Measurements from ENCODE around the gene CRTC3. TPM values are rescaled to one million over a fixed set of nuclear protein-coding genes. Genes with fewer than 3 reads are reported as not detected.

Gene CRTC3
- total RNA-seq (2016; rRNA removed; fragmentation: Illumina TruSeq; extraction: Trizol) (6.0 and 8.4 TPM in 2 replicates), polyA plus RNA-seq (2011; rRNA removed) (11.8 and 13.9 TPM in 2 replicates), polyA minus RNA-seq (2011; rRNA and poly(A)+ RNA removed; ENCODE audit: low replicate concordance) (15.8 and 105 TPM in 2 replicates), Bru-seq, nascent RNA (percentile 58 among the genes with signal in this experiment), BruChase-seq, experiment 1, labeled RNA remaining after a 6-hour chase (percentile 62 among the genes with signal in this experiment), BruChase-seq, experiment 2, labeled RNA remaining after a 2-hour chase (percentile 60 among the genes with signal in this experiment)
- total RNA-seq (2016; cell fraction: cytosol; rRNA removed; fragmentation: Illumina TruSeq; extraction: Trizol; ENCODE audit: low read depth) = 3.5 and 4.1 TPM in 2 replicates
- total RNA-seq (2016; cell fraction: insoluble cytoplasmic fraction; rRNA removed; fragmentation: Illumina TruSeq; extraction: Trizol) = 5.5 and 7.9 TPM in 2 replicates
- total RNA-seq (2016; cell fraction: membrane; rRNA removed; fragmentation: Illumina TruSeq; extraction: Trizol) = 8.5 and 9.1 TPM in 2 replicates
- 11.9 and 14.9 TPM in 2 replicates for total RNA-seq (2016; cell fraction: nucleus; rRNA removed; fragmentation: Illumina TruSeq; extraction: Trizol)
- polyA plus RNA-seq (2011; cell fraction: cytosol; rRNA removed) = 5.2 and 6.7 TPM in 2 replicates
- polyA plus RNA-seq (2011; cell fraction: nucleus; rRNA removed) = 13.4 and 13.8 TPM in 2 replicates
- 8.8 and 10.8 TPM in 2 replicates for polyA plus RNA-seq (2012)
- polyA plus RNA-seq (2016; cell fraction: cytosol; fragmentation: Illumina TruSeq; extraction: Trizol; ENCODE audit: low read depth) = 3.4 and 3.6 TPM in 2 replicates
- polyA plus RNA-seq (2016; cell fraction: insoluble cytoplasmic fraction; fragmentation: Illumina TruSeq; extraction: Trizol; ENCODE audit: low read depth) = 5.0 and 8.1 TPM in 2 replicates
- 5.3 and 5.6 TPM in 2 replicates for polyA plus RNA-seq (2016; cell fraction: membrane; fragmentation: Illumina TruSeq; extraction: Trizol; ENCODE audit: low read depth)
- 17.9 and 22.1 TPM in 2 replicates for polyA plus RNA-seq (2016; cell fraction: nucleus; fragmentation: Illumina TruSeq; extraction: Trizol; ENCODE audit: insufficient read depth, low read depth)
- polyA minus RNA-seq (2011; cell fraction: cytosol; rRNA and poly(A)+ RNA removed) = 7.3 and 8.0 TPM in 2 replicates
- polyA minus RNA-seq (2011; cell fraction: nucleus; rRNA and poly(A)+ RNA removed) = 15.8 and 20.6 TPM in 2 replicates
- long read RNA-seq, experiment 1, partial matches to known transcripts = 0 of 6 reads
- long read RNA-seq, experiment 1, other reads (novel, unspliced or antisense) = 6 of 6 reads
- long read RNA-seq, experiment 2, full-length matches to known transcripts = 12 of 31 reads
- long read RNA-seq, experiment 2, partial matches to known transcripts = 1 of 31 reads
- long read RNA-seq, experiment 2, other reads (novel, unspliced or antisense) = 18 of 31 reads

DNA sequence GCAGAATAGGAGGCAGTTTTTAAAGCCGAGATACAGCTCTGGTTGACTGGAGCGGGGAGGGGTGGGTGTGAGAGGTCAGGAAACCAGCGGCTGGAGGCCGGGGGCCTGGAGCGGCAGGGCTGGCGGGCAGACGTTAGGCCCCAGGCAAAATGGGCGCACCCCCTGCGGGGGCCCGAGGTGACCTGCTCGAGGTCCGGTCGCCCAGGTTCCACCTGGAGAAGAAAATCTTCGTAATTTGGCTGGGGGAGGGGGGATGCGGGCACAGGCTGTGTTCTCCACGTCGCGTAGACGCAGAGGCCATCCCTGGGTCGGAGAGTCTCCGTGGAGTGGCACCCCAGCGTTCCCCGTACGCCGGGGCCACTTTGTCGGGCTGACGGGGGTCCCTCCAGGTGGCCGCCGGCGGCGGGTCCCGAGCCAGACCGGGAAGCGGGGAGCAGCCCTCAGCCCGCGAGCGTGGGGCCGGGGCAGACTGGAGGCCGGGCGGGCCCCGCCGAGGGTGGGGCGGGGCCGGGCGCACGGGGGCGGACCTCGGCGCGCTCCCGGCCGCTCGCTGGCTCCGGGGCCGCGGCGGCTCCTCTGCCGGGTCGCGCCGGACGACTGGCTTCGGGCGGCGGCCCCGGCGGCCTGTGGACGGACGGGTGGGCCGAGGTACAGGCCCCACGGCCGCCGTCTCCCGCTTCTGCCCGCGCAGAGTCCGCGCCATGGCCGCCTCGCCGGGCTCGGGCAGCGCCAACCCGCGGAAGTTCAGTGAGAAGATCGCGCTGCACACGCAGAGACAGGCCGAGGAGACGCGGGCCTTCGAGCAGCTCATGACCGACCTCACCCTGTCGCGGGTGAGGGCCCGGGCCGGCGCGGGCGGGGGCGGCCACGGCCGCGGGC is at the start of gene CRTC3:
Gene CRTC3 (plus strand): TSS at position 553 of the 879 bp plus-strand sequence. CDS start 149 bp downstream, at position 702.
- Histone ChIP-seq H3K27ac (ENCODE audit: extremely low read length, insufficient read depth, low read length) (peak within 1 kb of the TSS; percentile 51), H3K79me2 (ENCODE audit: insufficient read depth, low read length) (peaks cover 15% of the 10 kb centered on the region), H3K4me2 (ENCODE audit: low read depth, low read length) (peak within 1 kb of the TSS; percentile 97), H3K9ac (ENCODE audit: insufficient read depth, low read depth, low read length) (peak within 1 kb of the TSS; percentile 78), H3K4me1 (ENCODE audit: insufficient read depth, low read length) (peaks cover 31% of the 10 kb centered on the region), H2AFZ (ENCODE audit: low read length) (peak within 1 kb of the TSS; percentile 63), H3K4me3 (replicated peaks in 1 of 3; ENCODE audit: insufficient read depth in 1 of 3, low read depth in 2 of 3, low read length in 3 of 3) (peak within 1 kb of the TSS; percentile 81 to 89 (median 86)), H3K9me3 (ENCODE audit: low read length) (no peaks in the 10 kb centered on the region), H3K27me3 (ENCODE audit: control insufficient read depth in 1 of 2, insufficient read depth in 2 of 2, low read length in 2 of 2) (peaks cover 0 to 8% of the 10 kb centered on the region in 2 experiments; a peak in 2 of 5 replicates), H3K36me3 (replicated peaks in 1 of 2; ENCODE audit: control insufficient read depth in 1 of 2, insufficient read depth in 2 of 2, low read length in 2 of 2) (no peaks in the 10 kb centered on the region), H4K20me1 (ENCODE audit: insufficient read depth, low read length) (no peaks in the 10 kb centered on the region)
- ChIA-PET POLR2A (interaction anchor here (0.6 to 1.0 kb wide), 3 partner anchors 10 to 40 kb away, joined by 3 to 4 read pairs (median 3); no protein-coding TSS in a partner anchor), CTCF (ENCODE audit: low intra/inter-chr PET ratio, low total read pairs) (no interaction called here)
- WGBS (ENCODE audit: low lambda C conversion rate) = 0% methylated on average over 10 of the region's 104 CpGs
- DNase-seq (ENCODE audit: low spot score) = no peak
- in situ Hi-C loops (cut with HindIII; ENCODE audit: extremely low pct_ligation_motif_present, low pct_unique_long_range_greater_than_20kb) (no loop called here), intact Hi-C loops (cut with micrococcal nuclease; ENCODE audit: unreplicated experiment) (loop anchor here (2.0 kb wide), 1 partner anchor 27 kb away; no protein-coding TSS in a partner anchor)
- no peak for FAIRE-seq
- no TSS peak for BruUV-seq (replicated peaks)
- peak; percentile 86 for ATAC-seq
- TF ChIP-seq RCOR2 (CRISPR knock-in tag; IDR thresholded peaks at IDR 0.05) = no peak
- no peak for TF ChIP-seq ZNF550 (CRISPR knock-in tag; IDR thresholded peaks at IDR 0.05; ENCODE audit: borderline replicate concordance)
- no peak for TF ChIP-seq KDM3A (CRISPR knock-in tag; IDR thresholded peaks at IDR 0.05; ENCODE audit: low read depth)
- TF ChIP-seq, protein P1, sequence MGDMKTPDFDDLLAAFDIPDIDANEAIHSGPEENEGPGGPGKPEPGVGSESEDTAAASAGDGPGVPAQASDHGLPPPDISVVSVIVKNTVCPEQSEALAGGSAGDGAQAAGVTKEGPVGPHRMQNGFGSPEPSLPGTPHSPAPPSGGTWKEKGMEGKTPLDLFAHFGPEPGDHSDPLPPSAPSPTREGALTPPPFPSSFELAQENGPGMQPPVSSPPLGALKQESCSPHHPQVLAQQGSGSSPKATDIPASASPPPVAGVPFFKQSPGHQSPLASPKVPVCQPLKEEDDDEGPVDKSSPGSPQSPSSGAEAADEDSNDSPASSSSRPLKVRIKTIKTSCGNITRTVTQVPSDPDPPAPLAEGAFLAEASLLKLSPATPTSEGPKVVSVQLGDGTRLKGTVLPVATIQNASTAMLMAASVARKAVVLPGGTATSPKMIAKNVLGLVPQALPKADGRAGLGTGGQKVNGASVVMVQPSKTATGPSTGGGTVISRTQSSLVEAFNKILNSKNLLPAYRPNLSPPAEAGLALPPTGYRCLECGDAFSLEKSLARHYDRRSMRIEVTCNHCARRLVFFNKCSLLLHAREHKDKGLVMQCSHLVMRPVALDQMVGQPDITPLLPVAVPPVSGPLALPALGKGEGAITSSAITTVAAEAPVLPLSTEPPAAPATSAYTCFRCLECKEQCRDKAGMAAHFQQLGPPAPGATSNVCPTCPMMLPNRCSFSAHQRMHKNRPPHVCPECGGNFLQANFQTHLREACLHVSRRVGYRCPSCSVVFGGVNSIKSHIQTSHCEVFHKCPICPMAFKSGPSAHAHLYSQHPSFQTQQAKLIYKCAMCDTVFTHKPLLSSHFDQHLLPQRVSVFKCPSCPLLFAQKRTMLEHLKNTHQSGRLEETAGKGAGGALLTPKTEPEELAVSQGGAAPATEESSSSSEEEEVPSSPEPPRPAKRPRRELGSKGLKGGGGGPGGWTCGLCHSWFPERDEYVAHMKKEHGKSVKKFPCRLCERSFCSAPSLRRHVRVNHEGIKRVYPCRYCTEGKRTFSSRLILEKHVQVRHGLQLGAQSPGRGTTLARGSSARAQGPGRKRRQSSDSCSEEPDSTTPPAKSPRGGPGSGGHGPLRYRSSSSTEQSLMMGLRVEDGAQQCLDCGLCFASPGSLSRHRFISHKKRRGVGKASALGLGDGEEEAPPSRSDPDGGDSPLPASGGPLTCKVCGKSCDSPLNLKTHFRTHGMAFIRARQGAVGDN (CRISPR knock-in tag; IDR thresholded peaks at IDR 0.05) = peak; percentile 66
- TF ChIP-seq ZNF12 (CRISPR knock-in tag; IDR thresholded peaks at IDR 0.05) = no peak
- TF ChIP-seq, protein P2, sequence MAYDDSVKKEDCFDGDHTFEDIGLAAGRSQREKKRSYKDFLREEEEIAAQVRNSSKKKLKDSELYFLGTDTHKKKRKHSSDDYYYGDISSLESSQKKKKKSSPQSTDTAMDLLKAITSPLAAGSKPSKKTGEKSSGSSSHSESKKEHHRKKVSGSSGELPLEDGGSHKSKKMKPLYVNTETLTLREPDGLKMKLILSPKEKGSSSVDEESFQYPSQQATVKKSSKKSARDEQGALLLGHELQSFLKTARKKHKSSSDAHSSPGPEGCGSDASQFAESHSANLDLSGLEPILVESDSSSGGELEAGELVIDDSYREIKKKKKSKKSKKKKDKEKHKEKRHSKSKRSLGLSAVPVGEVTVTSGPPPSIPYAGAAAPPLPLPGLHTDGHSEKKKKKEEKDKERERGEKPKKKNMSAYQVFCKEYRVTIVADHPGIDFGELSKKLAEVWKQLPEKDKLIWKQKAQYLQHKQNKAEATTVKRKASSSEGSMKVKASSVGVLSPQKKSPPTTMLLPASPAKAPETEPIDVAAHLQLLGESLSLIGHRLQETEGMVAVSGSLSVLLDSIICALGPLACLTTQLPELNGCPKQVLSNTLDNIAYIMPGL (CRISPR knock-in tag; IDR thresholded peaks at IDR 0.05; ENCODE audit: borderline replicate concordance in 1 of 2, low read depth in 1 of 2) = peak in 1 of 2 experiments; percentile 10; a peak in 3 of 4 replicates
- TF ChIP-seq, protein P3, sequence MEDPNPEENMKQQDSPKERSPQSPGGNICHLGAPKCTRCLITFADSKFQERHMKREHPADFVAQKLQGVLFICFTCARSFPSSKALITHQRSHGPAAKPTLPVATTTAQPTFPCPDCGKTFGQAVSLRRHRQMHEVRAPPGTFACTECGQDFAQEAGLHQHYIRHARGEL (CRISPR knock-in tag; IDR thresholded peaks at IDR 0.05) = no peak
- TF ChIP-seq HBP1 (CRISPR knock-in tag; IDR thresholded peaks at IDR 0.05; ENCODE audit: low read depth) = 0 out of 2 replicates have a peak, but pooled peaks have one; percentile 25
